ENCODE results near the gene NFKB1.

Gene NFKB1

GRCh38 chr4:102625232-102625930, 124.2 kb downstream of the NFKB1 start:
- Histone ChIP-seq H3K27ac (ENCODE audit: low read depth, low read length) (no peak overlapping the region), H3K4me2 (ENCODE audit: low read depth, low read length, poor library complexity, severe bottlenecking) (no peak overlapping the region), H4K20me1 (ENCODE audit: low read depth, low read length) (no peaks in the 10 kb centered on the region)

GRCh38 chr4:102627831-102628523, 126.8 kb downstream of the NFKB1 start:
- H3K9ac ChIP-seq (ENCODE audit: low read length) = no peak overlapping the region
- no peaks in the 10 kb centered on the region for H3F3A ChIP-seq (ENCODE audit: insufficient read depth)
- no peaks in the 10 kb centered on the region for H3K9me3 ChIP-seq (ENCODE audit: insufficient read depth, low read length)
- no peaks in the 10 kb centered on the region for H3K9me2 ChIP-seq (replicated peaks; ENCODE audit: insufficient read depth, low read length)
- H3K79me2 ChIP-seq (ENCODE audit: insufficient read depth, low read length) = no peaks in the 10 kb centered on the region
- H3K4me3 ChIP-seq (ENCODE audit: insufficient read depth, low read length, poor library complexity, severe bottlenecking) = no peak overlapping the region
- no peaks in the 10 kb centered on the region for H3K36me3 ChIP-seq (ENCODE audit: low read length)
- H4K20me1 ChIP-seq (ENCODE audit: low read depth, low read length) = no peaks in the 10 kb centered on the region
- H3K4me2 ChIP-seq (ENCODE audit: low read depth, low read length, poor library complexity, severe bottlenecking) = no peak overlapping the region
- H3K27ac ChIP-seq (ENCODE audit: low read depth, low read length) = no peak overlapping the region
- H3K27me3 ChIP-seq (ENCODE audit: low read length) = no peaks in the 10 kb centered on the region
- H2AFZ ChIP-seq (ENCODE audit: low read depth, low read length, severe bottlenecking) = no peak overlapping the region
- TF ChIP-seq EZH2phosphoT487 (conservative IDR thresholded peaks at IDR 0.05; ENCODE audit: low read length) (no peak), CTCF (IDR thresholded peaks at IDR 0.05; ENCODE audit: insufficient read depth, low read length, poor library complexity, severe bottlenecking) (no peak)

More at GRCh38 chr4:102625232-102625930, 124.2 kb downstream of the NFKB1 start:
- H3K79me2 ChIP-seq (ENCODE audit: insufficient read depth, low read length) = no peaks in the 10 kb centered on the region
- H2AFZ ChIP-seq (ENCODE audit: low read depth, low read length, severe bottlenecking) = no peak overlapping the region
- no peaks in the 10 kb centered on the region for H3F3A ChIP-seq (ENCODE audit: insufficient read depth)
- no peaks in the 10 kb centered on the region for H3K27me3 ChIP-seq (ENCODE audit: low read length)
- no peaks in the 10 kb centered on the region for H3K9me3 ChIP-seq (ENCODE audit: insufficient read depth, low read length)
- no peaks in the 10 kb centered on the region for H3K9me2 ChIP-seq (replicated peaks; ENCODE audit: insufficient read depth, low read length)
- no peak overlapping the region for H3K9ac ChIP-seq (ENCODE audit: low read length)
- no peak for TF ChIP-seq EZH2phosphoT487 (conservative IDR thresholded peaks at IDR 0.05; ENCODE audit: low read length)
- TF ChIP-seq CTCF (IDR thresholded peaks at IDR 0.05; ENCODE audit: insufficient read depth, low read length, poor library complexity, severe bottlenecking) = no peak
- no peak overlapping the region for H3K4me3 ChIP-seq (ENCODE audit: insufficient read depth, low read length, poor library complexity, severe bottlenecking)
- H3K36me3 ChIP-seq (ENCODE audit: low read length) = no peaks in the 10 kb centered on the region

GRCh38 chr4:102629673-102630072, 128.5 kb downstream of the NFKB1 start:
- Histone ChIP-seq H3K4me2 (ENCODE audit: low read depth, low read length, poor library complexity, severe bottlenecking) (no peak overlapping the region), H3K36me3 (ENCODE audit: low read length) (no peaks in the 10 kb centered on the region), H3K4me3 (ENCODE audit: insufficient read depth, low read length, poor library complexity, severe bottlenecking) (no peak overlapping the region), H3K9me2 (replicated peaks; ENCODE audit: insufficient read depth, low read length) (no peaks in the 10 kb centered on the region), H3K27me3 (ENCODE audit: low read length) (no peaks in the 10 kb centered on the region), H3K27ac (ENCODE audit: low read depth, low read length) (no peak overlapping the region), H3F3A (ENCODE audit: insufficient read depth) (no peaks in the 10 kb centered on the region), H3K9me3 (ENCODE audit: insufficient read depth, low read length) (no peaks in the 10 kb centered on the region), H4K20me1 (ENCODE audit: low read depth, low read length) (no peaks in the 10 kb centered on the region), H3K79me2 (ENCODE audit: insufficient read depth, low read length) (no peaks in the 10 kb centered on the region), H2AFZ (ENCODE audit: low read depth, low read length, severe bottlenecking) (no peak overlapping the region), H3K9ac (ENCODE audit: low read length) (no peak overlapping the region)
- TF ChIP-seq EZH2phosphoT487 (conservative IDR thresholded peaks at IDR 0.05; ENCODE audit: low read length) = no peak
- TF ChIP-seq CTCF (IDR thresholded peaks at IDR 0.05; ENCODE audit: insufficient read depth, low read length, poor library complexity, severe bottlenecking) = no peak

Measured in SU-DHL-6 (cell line).